Aorta (tissue), 5 donors: Measurements from ENCODE around the gene C9orf72. TPM values are rescaled to one million over a fixed set of nuclear protein-coding genes. Genes with fewer than 3 reads are reported as not detected.

Experiments
- ATAC-seq: fragments of 200-7000 bp; cut with Tn5 transposase; one replicate; pipeline ENCODE4 v1.9.1; 2022; ENCODE audit warnings: moderate library complexity; ENCODE audit not compliant: low FRiP score
- DNase-seq, 2 donors: peaks; one replicate each; pipeline ENCODE4 v3.0.0-alpha.2; 2020
- H3K27ac ChIP-seq, 2 donors: one replicate each; pipeline ENCODE4 v1.5.1; 2013; ENCODE audit warnings: low read length in 2 of 2, mild to moderate bottlenecking in 2 of 2, moderate library complexity in 2 of 2, control low read depth in 1 of 2, inconsistent platforms in 1 of 2, low read depth in 1 of 2
- H3K27me3 ChIP-seq, 2 donors: one replicate each; pipeline ENCODE4 v1.6.1; 2013; ENCODE audit warnings: control low read depth in 1 of 2, low read length in 1 of 2, mild to moderate bottlenecking in 1 of 2, moderate library complexity in 1 of 2; ENCODE audit not compliant: insufficient read depth in 2 of 2, control insufficient read depth in 1 of 2
- H3K36me3 ChIP-seq, 2 donors: one replicate each; pipeline ENCODE4 v1.6.1; 2013; ENCODE audit warnings: control low read depth in 1 of 2, low read length in 1 of 2, mild to moderate bottlenecking in 1 of 2; ENCODE audit not compliant: insufficient read depth in 2 of 2, control insufficient read depth in 1 of 2
- H3K4me1 ChIP-seq, 2 donors: one replicate each; pipeline ENCODE4 v1.6.1; 2013; ENCODE audit warnings: low read length in 2 of 2, control low read depth in 1 of 2, mild to moderate bottlenecking in 1 of 2, moderate library complexity in 1 of 2; ENCODE audit not compliant: insufficient read depth in 2 of 2, control insufficient read depth in 1 of 2
- H3K4me3 ChIP-seq, 2 donors: one replicate each; pipeline ENCODE4 v1.5.1; 2013; ENCODE audit warnings: low read length in 2 of 2, control low read depth in 1 of 2, mild to moderate bottlenecking in 1 of 2
- H3K9me3 ChIP-seq: one replicate; pipeline ENCODE4 v1.6.1; 2013; ENCODE audit warnings: mild to moderate bottlenecking, low read length; ENCODE audit not compliant: control insufficient read depth
- WGBS, 2 donors: extraction: QIAGEN DNeasy Blood & Tissue Kit; methylation state at CpG; one replicate each; pipeline ENCODE4 v1.1.7; 2013; 5-methylcytosine and 5-hydroxymethylcytosine counted together
- intact Hi-C, 2 donors: fragments of 100-400 bp; cut with DNase I; formaldehyde crosslinking; loops; one replicate each; pipeline versions ENCODE4 v1.14.2 to v1.15.0; 2022
- polyA plus RNA-seq, 2 donors: library from polyadenylated mRNA; stranded (reverse); fragments of 200-250 nt; gene quantifications; one replicate each; pipeline ENCODE4 v1.2.3, GENCODE V29; 2013
- total RNA-seq, 2 donors: library from RNA; stranded (reverse); fragmentation: NEBNext Ultra II Directional; extraction: Animal tissue kit (Norgen Biotek cat#: 25700); gene quantifications; one replicate each; pipeline ENCODE4 v1.2.1, GENCODE V29; 2021
- donor health status: healthy with polysubstance abuse.
- donor health status: Bipolar disorder and iron deficiency.
- donor health status: DM: no; HTN: no; CAD: no.
- donor health status: DM: no; HTN: no; CAD: no.
- donor health status: DM: yes; HTN: yes; CAD: no.

C9orf72 gene
- total and polyA plus RNA-seq, 4 donors, result 5.5 to 26.7 (median 16.4) TPM

- Histone ChIP-seq H3K4me3 (no peak overlapping the region), H3K27me3 (no peaks in the 10 kb centered on the region), H3K4me1 (no peaks in the 10 kb centered on the region), H3K36me3 (no peaks in the 10 kb centered on the region), H3K9me3 (no peaks in the 10 kb centered on the region), H3K27ac (no peak overlapping the region)
- intact Hi-C loops, result no loop called here
- no peak for ATAC-seq
- DNase-seq, result no peak
- 77 to 81% methylated on average over 2 of the region's 2 CpGs for WGBS, 2 donors
Measured at GRCh38 chr9:27589462-27589861, 16.2 kb upstream of the C9orf72 start.

GRCh38 chr9:27586304-27586703, 13.0 kb upstream of the C9orf72 start:
- ATAC-seq, result no peak
- H3K4me1 ChIP-seq, result no peaks in the 10 kb centered on the region
- H3K9me3 ChIP-seq, result no peaks in the 10 kb centered on the region
- H3K4me3 ChIP-seq, result no peak overlapping the region
- H3K27ac ChIP-seq, result no peak overlapping the region
- no peak for DNase-seq
- intact Hi-C loops, result no loop called here
- no peaks in the 10 kb centered on the region for H3K27me3 ChIP-seq
- WGBS, 2 donors, result 76 to 83% methylated on average over 3 of the region's 3 CpGs
- no peaks in the 10 kb centered on the region for H3K36me3 ChIP-seq

GRCh38 chr9:27584931-27585330, 11.7 kb upstream of the C9orf72 start:
- Histone ChIP-seq H3K4me3 (no peak overlapping the region), H3K9me3 (no peaks in the 10 kb centered on the region), H3K36me3 (no peaks in the 10 kb centered on the region), H3K27me3 (no peaks in the 10 kb centered on the region), H3K4me1 (no peaks in the 10 kb centered on the region), H3K27ac (no peak overlapping the region)
- intact Hi-C loops, result no loop called here
- ATAC-seq (no peak), DNase-seq (no peak)

GRCh38 chr9:27582794-27583193, 9.5 kb upstream of the C9orf72 start:
- Histone ChIP-seq H3K9me3 (no peaks in the 10 kb centered on the region), H3K36me3 (no peaks in the 10 kb centered on the region), H3K4me3 (no peak overlapping the region), H3K4me1 (no peaks in the 10 kb centered on the region), H3K27ac (no peak overlapping the region), H3K27me3 (no peaks in the 10 kb centered on the region)
- DNase-seq, result no peak
- no peak for ATAC-seq
- WGBS, 2 donors, result 81 to 84% methylated on average over 2 of the region's 2 CpGs
- intact Hi-C loops, result no loop called here

GRCh38 chr9:27581826-27582225, 8.5 kb upstream of the C9orf72 start:
- DNase-seq (no peak), ATAC-seq (no peak)
- Histone ChIP-seq H3K27ac (no peak overlapping the region), H3K4me1 (no peaks in the 10 kb centered on the region), H3K4me3 (no peak overlapping the region), H3K36me3 (no peaks in the 10 kb centered on the region), H3K9me3 (peaks cover 2% of the 10 kb centered on the region), H3K27me3 (no peaks in the 10 kb centered on the region)
- intact Hi-C loops, result no loop called here
- 76 to 83% methylated on average over 1 of the region's 1 CpG for WGBS, 2 donors

GRCh38 chr9:27573634-27574590, 631 bp upstream of the C9orf72 start:
- ATAC-seq (peak; percentile 95), DNase-seq (peak; percentile 96 to 97)
- peak overlapping the region; percentile 76 to 91 for H3K4me3 ChIP-seq
- 3% methylated on average over 35 of the region's 35 CpGs for WGBS, 2 donors
- peaks cover 2% of the 10 kb centered on the region for H3K9me3 ChIP-seq
- H3K27me3 ChIP-seq, result no peaks in the 10 kb centered on the region
- peak overlapping the region in 1 of 2 donors; percentile 78 for H3K27ac ChIP-seq
- H3K36me3 ChIP-seq, result no peaks in the 10 kb centered on the region
- intact Hi-C loops, result loop anchor here in 1 of 2 donors (10.0 kb wide), 1 partner anchor 619 kb away; the partner anchor contains the start of gene IFT74
- no peaks in the 10 kb centered on the region for H3K4me1 ChIP-seq

GRCh38 chr9:27572566-27572917, 739 bp downstream of the C9orf72 start:
- ATAC-seq (peak; percentile 66), DNase-seq (no peak)
- no peaks in the 10 kb centered on the region for H3K4me1 ChIP-seq
- no peaks in the 10 kb centered on the region for H3K27me3 ChIP-seq
- WGBS, 2 donors, result 1% methylated on average over 6 of the region's 6 CpGs
- intact Hi-C loops, result loop anchor here in 1 of 2 donors (10.0 kb wide), 1 partner anchor 618 kb away; the partner anchor contains the start of gene IFT74
- H3K4me3 ChIP-seq, result peak overlapping the region; percentile 76 to 91
- H3K36me3 ChIP-seq, result no peaks in the 10 kb centered on the region
- peaks cover 2% of the 10 kb centered on the region for H3K9me3 ChIP-seq
- peak overlapping the region; percentile 81 to 91 for H3K27ac ChIP-seq

- H3K27ac ChIP-seq, result no peak overlapping the region
- 6 to 9% methylated on average over 3 of the region's 3 CpGs for whole genome bisulfite sequencing, 2 donors
- DNase-seq, result no peak
Measured at GRCh38 chr9:27572061-27572460, 1.2 kb downstream of the C9orf72 start.

GRCh38 chr9:27571011-27571410, 2.3 kb downstream of the C9orf72 start:
- Histone ChIP-seq H3K27ac (no peak overlapping the region), H3K4me1 (no peaks in the 10 kb centered on the region), H3K27me3 (no peaks in the 10 kb centered on the region), H3K36me3 (no peaks in the 10 kb centered on the region), H3K9me3 (no peaks in the 10 kb centered on the region), H3K4me3 (no peak overlapping the region)
- DNase-seq (no peak), ATAC-seq (no peak)
- intact Hi-C loops, result loop anchor here in 1 of 2 donors (10.0 kb wide), 1 partner anchor 616 kb away; the partner anchor contains the start of gene IFT74
- WGBS, 2 donors, result 96 to 97% methylated on average over 4 of the region's 4 CpGs

More at GRCh38 chr9:27572061-27572460, 1.2 kb downstream of the C9orf72 start:
- H3K36me3 ChIP-seq, result no peaks in the 10 kb centered on the region
- ATAC-seq, result no peak
- peak overlapping the region in 1 of 2 donors; percentile 91 for H3K4me3 ChIP-seq
- H3K9me3 ChIP-seq, result peaks cover under 1% of the 10 kb centered on the region
- no peaks in the 10 kb centered on the region for H3K27me3 ChIP-seq
- intact Hi-C loops, result loop anchor here in 1 of 2 donors (10.0 kb wide), 1 partner anchor 617 kb away; the partner anchor contains the start of gene IFT74
- no peaks in the 10 kb centered on the region for H3K4me1 ChIP-seq
